Upper lobe of left lung (tissue), 4 donors: ENCODE data around the gene UST.

Experiments used
- CTCF ChIP-seq, 6 experiments: fragments of 450-650 bp in 4 of 6; fragments of 200-600 bp in 2 of 6; sonication (generic) in 2 of 6; IDR thresholded peaks; one replicate each; pipeline ENCODE4 v1.5.1; 2016 to 2019; ENCODE audit warnings: antibody characterized with exemption in 6 of 6
- POLR2AphosphoS5 ChIP-seq, 2 donors: sonication (generic); formaldehyde crosslinking; IDR thresholded peaks; one replicate each; pipeline ENCODE4 v1.5.1; 2017; ENCODE audit warnings: antibody characterized with exemption in 2 of 2

GRCh38 chr6:148887181-148887580 lies 140.4 kb downstream of the UST start:
- TF ChIP-seq POLR2AphosphoS5 (IDR thresholded peaks at IDR 0.05) (no peak), CTCF (IDR thresholded peaks at IDR 0.05) (no peak)
